GM12864 (cell line): Measurements from ENCODE around the gene KNCN.

Experiments used
- DNase-seq: peaks from one replicate; pipeline ENCODE4 v3.0.0-alpha.2; 2011; ENCODE audit warnings: low read depth
- H3K4me3 ChIP-seq: 2 replicates; pipeline ENCODE4 v1.5.1; 2011; ENCODE audit warnings: mild to moderate bottlenecking, low read depth, low read length, control low read depth
- CTCF ChIP-seq: IDR thresholded peaks from 2 replicates; pipeline ENCODE4 v1.5.1; 2011; ENCODE audit warnings: low read depth, mild to moderate bottlenecking, moderate library complexity, low read length, control low read depth, inconsistent platforms; ENCODE audit errors: missing control alignments

The KNCN gene

GRCh38 chr1:46524843-46525242 is 26.6 kb downstream of the KNCN start:
- no peak overlapping the region for H3K4me3 ChIP-seq
- no peak for DNase-seq
- no peak for TF ChIP-seq CTCF

- no peak for DNase-seq
- TF ChIP-seq CTCF: no peak
- no peak overlapping the region for H3K4me3 ChIP-seq
These were observed 27.7 kb downstream of the KNCN start for GRCh38 chr1:46523496-46524353.

- no peak for DNase-seq
- TF ChIP-seq CTCF: no peak
- H3K4me3 ChIP-seq: no peak overlapping the region
These were observed 28.5 kb downstream of the KNCN start for GRCh38 chr1:46522969-46523320.

GRCh38 chr1:46522184-46522968 is 29.1 kb downstream of the KNCN start:
- DNase-seq: no peak
- no peak overlapping the region for H3K4me3 ChIP-seq
- no peak for TF ChIP-seq CTCF

- TF ChIP-seq CTCF: no peak
- DNase-seq: no peak
- no peak overlapping the region for H3K4me3 ChIP-seq
These were observed 30.0 kb downstream of the KNCN start for GRCh38 chr1:46521414-46521813.

- no peak for TF ChIP-seq CTCF
- H3K4me3 ChIP-seq: no peak overlapping the region
- DNase-seq: no peak
These were observed 31.2 kb downstream of the KNCN start for GRCh38 chr1:46520063-46520911.
